Stimulated activated CD4-positive, alpha-beta T cell treated with anti-CD3 and anti-CD28 coated beads, Interleukin-1b, Interleukin-23, amount 100 ng/mL, for 24 hours (primary cell): ENCODE measurements around the gene HNRNPUL1.
A peak's percentile ranks its signal among the peaks of the same experiment; 100 is the strongest.

Experiments
- DNase-seq, 4 experiments: peaks; one replicate each; pipeline ENCODE4 v3.0.0-alpha.2; 2020; ENCODE audit warnings: low read depth in 4 of 4, low spot score in 1 of 4

Gene HNRNPUL1

DNA sequence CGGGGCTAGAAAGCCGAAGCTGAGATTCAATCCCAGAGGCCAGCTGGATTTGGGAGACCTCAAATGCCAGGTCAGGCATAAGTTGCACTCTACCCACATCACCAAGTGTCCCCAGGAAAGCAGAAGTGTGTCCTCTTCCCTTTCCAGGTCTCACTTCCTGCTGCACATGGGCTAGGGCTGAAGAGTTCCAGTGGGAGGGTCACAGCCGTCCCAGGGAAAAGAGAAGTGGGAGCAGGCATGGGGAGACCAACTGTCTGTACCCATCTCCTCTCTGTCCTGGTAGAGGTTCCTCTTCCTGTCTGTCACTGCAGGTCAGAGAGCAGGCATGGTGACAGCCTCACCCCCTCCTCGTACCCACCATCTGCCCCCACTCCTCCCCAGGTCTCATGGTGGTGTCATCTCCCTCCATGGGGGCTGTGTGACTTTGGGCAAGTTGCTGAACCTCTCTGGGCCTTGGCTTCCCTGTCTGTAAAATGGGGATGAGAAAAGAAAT is 30.4 kb upstream of the HNRNPUL1 start:
- DNase-seq = no peak

DNA sequence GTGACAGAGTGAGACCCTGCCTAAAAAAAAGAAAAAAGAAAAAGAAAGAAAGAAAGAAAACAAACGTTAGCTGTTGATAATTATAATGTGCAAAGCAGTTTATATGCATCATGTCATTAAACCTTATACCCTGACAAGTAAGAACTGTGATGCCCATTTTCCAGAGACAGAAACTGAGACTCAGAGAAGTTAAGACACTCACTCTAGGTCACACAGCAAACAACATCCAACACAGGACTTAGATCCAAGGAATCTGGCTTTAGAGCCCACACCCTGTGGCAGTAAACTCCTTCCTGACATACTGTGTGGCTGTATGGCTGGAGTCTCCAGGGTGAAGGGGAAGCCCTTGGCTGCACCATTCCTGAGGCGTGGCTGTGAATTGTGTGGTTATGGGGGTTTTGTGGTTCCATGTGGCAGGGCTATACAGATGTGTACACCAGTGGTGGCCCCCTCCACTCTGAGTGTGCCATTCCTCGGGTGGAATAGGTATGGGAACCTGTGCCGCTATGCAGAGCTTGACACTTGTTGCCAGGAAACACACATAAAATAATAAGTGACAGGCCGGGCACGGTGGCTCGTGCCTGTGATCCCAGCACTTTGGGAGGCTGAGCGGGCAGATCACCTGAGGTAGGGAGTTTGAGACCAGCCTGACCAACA is 29.5 kb upstream of the HNRNPUL1 start:
- no peak for DNase-seq

DNA sequence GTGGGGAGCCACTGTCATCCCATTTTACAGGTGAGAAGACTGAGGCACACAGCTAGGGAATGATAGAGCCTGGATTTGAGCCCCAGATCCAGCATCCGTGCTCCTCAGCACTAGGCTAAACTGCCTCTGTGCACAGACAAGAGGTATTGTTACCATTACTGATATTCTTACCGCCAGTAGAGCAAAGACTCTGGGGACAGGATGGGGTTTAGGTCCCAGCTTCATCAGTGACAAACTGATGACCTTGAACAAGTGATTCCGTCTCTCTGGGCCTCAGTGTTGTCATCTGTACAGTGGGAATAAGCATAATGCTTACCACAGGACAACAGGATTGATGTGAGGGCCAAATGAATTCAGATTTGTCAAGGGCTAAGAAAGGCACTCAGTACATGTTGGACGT is 28.7 kb upstream of the HNRNPUL1 start:
- DNase-seq = no peak

DNA sequence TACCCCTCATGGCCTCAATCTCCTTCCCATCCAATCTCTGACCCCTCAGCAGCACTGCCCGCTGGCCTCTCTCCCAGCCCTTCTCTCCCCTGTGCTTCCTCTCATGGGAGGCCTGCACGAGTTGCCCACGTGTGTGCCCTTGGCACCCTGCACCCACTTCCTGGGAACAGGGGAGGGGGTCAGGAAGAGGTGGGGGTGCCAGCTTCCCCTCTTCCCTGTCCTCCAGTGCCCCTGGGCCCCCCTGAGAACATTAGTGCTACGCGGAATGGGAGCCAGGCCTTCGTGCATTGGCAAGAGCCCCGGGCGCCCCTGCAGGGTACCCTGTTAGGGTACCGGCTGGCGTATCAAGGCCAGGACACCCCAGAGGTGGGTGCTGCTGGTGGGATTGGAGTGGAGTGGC is 25.9 kb upstream of the HNRNPUL1 start:
- no peak for DNase-seq

DNA sequence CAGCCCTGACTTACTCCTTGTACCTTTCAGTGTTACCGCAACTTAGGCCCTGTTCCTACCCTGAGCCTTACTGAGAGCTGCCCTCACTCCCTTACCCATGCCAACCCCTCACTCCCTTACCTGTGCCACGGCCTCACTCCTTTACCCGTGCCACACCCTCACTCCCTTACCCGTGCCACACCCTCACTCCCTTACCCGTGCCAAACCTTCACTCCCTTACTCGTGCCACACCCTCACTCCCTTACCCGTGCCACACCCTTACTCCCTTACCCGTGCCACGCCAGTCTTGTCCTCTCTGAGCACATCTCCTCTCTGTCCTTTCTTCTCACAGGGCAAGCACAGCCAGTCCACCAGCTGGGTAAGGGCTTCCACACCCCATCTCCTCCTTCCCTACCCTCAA is 24.8 kb upstream of the HNRNPUL1 start:
- no peak for DNase-seq

DNA sequence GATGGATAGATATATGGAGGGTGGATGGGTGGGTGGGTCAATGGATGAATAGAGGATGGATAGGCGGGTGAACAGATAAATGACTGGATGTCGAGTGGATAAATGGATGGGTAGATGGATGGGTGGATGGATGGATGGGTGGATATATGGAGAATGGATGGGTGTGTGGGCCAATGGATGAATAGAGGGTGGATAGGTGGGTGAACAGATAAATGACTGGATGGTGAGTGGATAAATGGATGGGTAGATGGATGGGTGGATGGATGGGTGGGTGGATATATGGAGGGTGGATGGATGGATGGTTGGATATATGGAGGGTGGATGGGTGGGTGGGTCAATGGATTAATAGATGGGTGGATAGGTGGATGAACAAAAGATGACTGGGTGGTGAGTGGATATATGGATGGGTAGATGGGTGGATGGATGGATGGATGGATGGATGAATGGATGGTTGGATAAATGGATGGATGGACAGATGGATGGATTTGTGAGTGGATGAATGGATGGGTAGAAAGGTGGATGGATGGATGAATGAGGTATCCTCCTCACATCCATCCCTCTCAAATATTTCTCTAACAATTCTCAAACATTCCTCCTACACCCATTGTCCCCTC is 24.1 kb upstream of the HNRNPUL1 start:
- no peak for DNase-seq

DNA sequence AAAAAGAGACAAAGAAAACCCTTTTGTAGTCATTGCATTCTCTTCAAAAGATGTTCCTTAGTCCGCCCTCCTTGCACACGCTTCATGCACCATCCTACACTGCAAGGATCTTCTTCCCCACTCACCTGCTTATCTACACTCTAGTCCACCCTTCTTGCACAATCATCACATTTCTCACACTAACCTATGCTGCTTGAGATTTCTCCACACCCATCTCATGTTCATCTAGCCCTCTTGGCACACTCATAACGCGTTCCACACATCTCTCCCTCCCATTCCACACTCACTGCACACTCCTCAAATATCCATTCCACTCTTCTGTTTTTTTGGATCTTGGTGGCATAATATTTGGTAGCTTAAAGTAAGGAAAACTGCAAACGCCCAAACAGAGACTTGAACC is 22.3 kb upstream of the HNRNPUL1 start:
- no peak for DNase-seq

DNA sequence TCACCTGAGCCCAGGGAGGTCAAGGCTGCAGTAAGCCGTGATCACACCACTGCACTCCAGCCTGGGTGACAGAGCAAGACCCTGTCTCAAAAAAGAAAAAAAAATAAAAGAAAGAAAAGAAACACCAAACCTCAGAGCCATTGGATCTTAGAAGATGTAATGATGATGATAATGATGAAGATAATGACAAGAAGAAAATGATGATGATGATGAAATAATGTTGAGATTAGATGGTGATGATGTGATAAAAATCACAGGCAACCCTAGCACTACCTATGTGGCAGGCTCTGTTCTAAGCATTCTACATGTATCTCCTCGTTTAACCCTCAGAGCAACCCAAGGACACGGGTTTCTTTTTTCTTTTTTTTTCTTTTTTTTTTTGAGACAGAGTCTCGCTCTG is 20.1 kb upstream of the HNRNPUL1 start:
- no peak for DNase-seq

DNA sequence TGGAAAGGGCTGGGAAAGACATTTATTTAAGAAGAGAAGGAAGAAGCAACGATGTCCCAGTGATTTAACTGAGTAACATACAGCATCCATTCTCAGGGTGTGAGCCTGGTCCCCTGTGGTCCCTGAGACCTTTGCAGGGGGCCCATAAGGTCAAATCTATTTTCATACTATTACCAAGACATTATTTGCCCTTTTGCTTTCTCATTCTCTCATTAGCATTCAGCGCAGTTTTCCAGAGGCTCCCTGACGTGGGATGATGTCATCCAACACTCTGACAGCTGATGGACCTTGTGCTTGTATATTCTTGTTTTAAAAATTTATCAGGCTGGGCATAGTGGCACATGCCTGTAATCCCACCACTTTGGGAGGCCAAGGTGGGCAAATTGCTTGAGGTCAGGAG is 18.3 kb upstream of the HNRNPUL1 start:
- DNase-seq = no peak

DNA sequence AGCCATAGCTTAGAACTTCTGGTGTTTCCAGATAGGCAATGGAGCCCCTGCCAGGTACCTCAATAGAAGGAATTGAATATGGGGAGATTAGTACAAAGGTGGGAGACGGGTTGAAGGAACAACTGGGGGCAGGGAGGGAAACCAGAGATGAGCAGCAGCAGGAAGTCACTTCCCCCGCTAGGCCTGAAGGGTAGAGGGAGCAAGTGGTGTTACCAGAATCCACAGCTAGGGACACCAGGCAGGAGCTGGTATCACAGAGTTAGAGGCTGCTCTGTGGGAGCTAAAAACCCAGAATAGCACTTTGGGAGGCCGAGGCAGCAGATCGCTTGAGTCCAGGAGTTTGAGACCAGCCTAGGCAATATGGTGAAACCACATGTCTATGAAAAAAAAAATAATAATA is 15.3 kb upstream of the HNRNPUL1 start:
- no peak for DNase-seq

DNA sequence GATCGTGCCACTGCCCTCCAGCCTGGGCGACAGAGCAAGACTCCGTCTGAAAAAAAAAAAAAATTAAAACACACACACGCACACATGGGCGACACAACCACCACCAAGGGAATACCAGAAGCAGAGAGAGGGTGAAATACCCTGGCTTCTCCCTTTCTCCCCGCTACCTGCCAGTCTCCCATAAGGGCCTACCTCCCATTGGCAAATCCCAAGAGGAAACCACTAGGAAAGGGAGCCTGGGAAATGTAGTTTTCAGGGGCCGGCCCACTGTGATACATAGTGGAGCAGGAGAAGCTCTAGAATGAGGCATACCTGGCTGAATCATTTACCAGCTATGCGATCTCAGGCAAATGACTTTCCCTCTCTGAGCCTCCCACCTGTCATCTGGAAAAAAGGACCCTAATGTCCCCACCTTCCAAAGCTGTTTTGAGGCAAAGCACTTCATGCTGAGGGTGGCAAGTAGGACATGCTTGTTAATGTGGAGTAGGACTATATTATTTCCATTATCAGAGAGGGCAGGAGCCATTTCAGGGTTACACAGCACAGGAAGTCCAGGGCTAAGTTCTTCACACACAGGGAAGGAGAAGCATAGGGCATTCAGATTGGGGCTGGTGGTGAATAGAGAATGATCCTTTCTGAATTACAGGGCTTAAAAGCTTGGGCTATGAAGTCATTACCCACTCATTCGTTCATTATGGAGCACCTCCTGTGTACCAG is 14.3 kb upstream of the HNRNPUL1 start:
- DNase-seq = no peak

DNA sequence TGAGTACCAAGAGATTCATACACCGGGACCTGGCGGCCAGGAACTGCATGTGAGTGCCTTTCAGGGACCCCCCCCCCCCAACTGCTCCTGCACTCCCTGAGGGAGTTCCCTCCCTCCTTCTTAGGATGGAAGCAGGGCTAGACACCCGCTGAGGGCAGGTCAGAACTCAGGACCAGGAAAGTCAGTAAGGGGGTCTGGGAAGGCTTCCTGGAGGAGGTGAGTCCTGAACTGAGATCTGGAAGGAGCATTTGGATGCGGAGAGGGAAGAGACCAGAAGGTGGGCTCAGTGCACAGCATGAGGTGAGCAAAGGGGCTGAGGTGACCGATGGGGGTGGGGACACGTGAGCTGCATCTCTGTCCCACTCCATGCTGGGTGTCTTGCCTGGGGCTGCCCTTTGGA is 10.5 kb upstream of the HNRNPUL1 start:
- no peak for DNase-seq

DNA sequence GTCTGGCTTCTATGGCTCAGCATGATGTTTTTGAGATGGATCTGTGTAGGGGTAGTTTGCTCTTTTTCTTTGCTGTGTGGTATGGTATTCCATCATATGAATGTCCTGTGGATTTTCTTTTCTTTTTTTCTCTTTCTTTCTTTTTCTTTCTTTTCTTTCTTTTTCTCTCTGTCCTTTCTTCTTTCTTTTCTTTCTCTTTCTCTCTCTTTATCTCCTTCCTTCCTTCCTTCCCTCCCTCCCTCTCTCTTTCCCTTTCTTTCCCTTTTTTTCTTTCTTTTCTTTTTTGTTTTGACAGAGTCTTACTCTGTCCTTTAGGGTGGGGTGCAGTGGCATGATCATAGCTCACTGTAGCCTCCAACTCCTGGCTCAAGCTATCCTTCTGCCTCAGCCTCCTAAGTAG is 9.0 kb upstream of the HNRNPUL1 start:
- no peak for DNase-seq

DNA sequence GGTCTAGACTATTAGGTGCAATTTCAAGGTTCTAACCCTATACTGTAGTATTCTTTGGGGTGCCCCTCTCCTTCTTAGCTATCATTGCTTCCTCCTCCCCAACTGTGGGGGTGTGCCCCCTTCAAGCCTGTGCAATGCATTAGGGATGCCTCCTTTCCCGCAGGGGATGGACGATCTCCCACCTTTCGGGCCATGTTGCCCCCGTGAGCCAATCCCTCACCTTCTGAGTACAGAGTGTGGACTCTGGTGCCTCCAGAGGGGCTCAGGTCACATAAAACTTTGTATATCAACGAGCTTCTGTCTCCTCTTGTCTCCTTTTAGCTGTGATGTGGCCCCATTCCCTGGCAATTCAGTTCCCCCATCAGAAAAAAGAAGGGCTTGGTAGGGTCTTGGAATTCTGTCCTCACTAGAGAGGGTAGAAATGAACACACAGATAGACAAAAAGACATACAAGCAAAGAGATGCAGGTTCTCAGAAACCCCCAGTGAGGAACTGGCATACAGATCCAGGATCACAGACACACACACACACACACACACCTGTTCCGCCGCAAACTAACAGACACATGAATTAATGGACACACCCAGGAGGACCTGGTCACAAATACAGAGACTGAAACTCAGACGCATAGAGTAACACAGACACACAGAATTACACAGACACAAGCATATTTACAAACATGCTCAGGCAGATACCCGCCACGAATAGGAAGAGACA is 2.5 kb upstream of the HNRNPUL1 start:
- DNase-seq = no peak

DNA sequence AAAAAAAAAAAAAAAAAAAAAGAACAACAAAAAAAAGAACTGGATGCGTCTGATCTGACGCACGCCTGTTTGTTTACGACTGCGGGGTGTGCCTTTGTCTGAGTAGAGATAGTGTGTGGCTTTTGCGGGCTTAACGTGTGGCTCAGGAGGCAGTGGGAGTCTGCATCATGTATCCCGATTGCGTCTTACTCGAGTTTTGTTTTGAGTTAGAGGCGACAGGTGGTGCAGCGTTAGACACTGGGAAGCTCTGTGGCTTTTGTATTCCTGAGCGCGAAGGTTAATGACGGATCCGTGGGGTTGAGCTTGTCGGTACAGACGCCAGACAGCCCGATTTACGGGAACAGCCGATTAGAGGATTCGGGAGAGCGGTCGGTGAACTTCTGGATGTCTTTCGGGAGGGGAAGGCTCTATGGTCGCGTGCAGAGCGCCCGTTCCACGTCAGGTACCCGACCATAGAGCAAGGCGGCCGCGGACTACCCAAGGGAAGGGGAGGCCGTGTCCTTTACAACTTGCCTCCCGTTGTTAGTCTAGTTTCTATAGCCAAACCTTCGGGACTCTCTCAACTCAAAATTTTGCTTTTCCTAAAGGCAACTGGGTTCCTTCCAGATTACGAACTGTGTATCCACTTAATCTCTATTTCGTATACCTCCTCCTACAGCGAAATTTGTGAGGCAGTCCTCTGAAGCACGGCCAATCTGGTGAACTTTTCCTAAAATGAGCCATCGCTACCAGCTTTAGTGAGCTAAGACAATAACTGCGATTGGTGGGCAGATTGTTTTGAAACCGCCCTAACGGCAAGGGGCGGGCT is 926 bp upstream of the HNRNPUL1 start:
- peak; percentile 49 to 74 (median 65) for DNase-seq

DNA sequence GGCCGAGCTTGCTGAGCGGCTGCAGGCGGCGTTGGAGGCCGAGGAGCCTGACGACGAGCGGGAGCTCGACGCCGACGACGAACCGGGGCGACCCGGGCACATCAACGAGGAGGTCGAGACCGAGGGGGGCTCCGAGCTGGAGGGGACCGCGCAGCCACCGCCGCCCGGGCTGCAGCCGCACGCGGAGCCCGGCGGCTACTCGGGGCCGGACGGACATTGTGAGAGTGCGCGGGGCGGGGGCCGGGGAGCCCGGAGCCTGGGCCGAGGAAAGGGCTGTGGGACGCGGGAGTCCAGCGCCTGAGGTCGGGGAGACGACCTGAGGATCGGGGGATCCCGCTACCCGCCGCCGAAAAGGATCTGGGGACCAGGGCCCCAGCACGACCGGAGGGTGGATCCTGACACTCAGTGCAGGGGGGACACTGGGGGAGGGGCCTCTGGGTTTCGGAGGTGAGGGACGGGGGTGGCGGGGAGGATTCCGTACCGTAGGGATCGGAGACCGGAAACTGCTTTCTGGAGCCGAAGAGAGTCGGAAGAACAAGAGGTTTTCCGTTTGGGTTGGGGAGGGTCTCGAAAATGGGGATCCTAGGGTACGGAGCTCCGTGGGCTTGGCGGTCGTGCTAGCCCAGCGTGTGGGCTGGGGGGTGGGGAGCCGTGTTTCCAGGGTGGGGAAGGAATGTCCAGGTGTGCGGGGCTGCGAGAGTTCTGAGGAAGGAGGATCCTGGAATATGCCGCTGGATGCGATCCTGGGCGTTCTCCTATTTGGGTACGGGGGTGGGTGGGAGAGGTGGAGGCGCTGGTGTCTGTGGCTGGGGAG is 616 bp downstream of the HNRNPUL1 start:
- peak in 3 of 4 experiments; percentile 55 to 71 (median 67) for DNase-seq

DNA sequence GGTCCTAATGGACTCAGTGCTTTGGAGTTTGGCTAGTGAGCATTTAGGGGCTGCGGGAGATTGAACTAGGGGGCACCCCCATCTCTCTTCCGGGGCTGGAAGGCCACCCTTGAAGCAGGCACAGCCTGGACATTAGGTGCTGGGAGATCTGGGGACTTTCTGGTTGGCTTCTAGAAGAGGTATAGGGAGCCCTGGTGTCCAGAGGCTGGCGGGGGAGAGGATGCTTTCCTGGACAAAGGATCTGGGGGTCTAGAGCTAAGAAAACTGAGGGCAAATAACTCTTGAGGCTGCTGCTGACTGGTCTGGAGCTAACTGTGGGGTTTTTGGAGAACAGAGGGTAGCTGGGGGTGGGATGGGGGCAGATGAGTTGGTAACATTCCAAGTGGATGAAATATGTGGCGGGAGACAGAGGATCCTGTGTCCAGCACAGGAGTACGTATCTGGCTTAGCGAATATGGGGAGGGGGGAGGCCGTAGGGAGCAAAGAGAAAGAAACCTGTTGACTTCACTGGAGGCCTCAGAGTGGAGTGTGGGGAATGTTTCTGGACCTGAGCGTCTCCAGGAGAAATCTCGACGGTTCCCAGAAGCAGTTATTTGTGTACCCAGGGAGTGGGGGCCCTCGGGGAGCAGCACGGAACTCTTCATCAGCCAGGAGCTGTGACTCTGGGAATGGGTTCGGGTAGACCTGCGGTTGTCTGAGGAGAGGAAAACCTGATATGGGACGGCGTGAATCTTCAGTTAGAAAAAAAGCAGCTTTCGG is 1.4 kb downstream of the HNRNPUL1 start:
- no peak for DNase-seq

DNA sequence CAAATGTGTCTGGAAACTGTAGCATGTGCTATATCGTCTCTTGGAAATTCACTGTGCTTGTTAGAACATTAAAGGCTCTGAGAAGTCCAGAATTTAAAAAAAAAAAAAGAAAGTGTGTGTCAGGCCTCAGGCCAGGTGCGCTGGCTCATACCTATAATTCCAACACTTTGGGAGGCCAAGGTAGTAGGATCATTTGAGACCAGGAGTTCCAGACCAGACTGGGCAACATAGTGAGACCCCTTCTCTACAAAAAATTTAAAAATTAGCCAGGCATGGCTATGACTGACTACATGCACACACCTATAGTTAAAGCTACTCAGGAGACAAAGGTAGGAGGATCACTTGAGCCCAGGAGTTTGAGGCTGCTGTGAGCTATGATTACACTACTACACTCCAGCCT is 4.9 kb downstream of the HNRNPUL1 start:
- DNase-seq = no peak

DNA sequence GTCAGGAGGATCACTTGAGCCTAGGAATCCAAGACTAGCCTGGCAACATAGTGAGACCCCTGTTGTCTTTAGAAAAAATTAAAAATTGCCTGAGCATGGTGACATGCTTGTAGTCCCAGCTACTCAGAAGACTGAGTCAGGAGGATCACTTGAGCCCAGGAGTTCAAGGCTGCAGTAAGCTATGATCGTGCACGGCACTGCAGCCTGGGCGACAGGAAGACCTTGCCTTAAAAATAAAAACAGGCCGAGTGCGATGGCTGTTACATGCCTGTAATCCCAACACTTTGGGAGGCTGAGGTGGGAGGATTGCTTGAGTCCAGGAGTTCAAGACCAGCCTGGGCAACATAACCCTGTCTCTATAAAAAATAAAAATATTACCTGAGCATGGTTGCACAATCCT is 5.4 kb downstream of the HNRNPUL1 start:
- DNase-seq = no peak
